Motor neuron (in vitro differentiated cells): Measurements from ENCODE around the gene SLIT1. TPM values are rescaled to one million over a fixed set of nuclear protein-coding genes. Genes with fewer than 3 reads are reported as not detected.

Experiments
- ATAC-seq, 8 experiments: fragments of 200-7000 bp; cut with Tn5 transposase; replicated peaks in 6 of 8; 2 replicates each; pipeline ENCODE4 v1.8.0; 2021; ENCODE audit warnings: mild to moderate bottlenecking in 8 of 8, moderate library complexity in 8 of 8
- H3K27ac ChIP-seq, 2 donors: fragments of 250-450 bp; sonication (Bioruptor Pico); 2 replicates each; pipeline ENCODE4 v1.9.0; 2021; ENCODE audit warnings: antibody characterized with exemption in 2 of 2, mild to moderate bottlenecking in 2 of 2, moderate library complexity in 1 of 2
- H3K4me1 ChIP-seq, 2 donors: fragments of 250-450 bp; sonication (Bioruptor Pico); replicated peaks in 1 of 2; 2 replicates each; pipeline ENCODE4 v1.6.1; 2021; ENCODE audit warnings: antibody characterized with exemption in 2 of 2, mild to moderate bottlenecking in 2 of 2, moderate library complexity in 1 of 2
- H3K4me3 ChIP-seq, 5 donors: fragments of 250-450 bp; sonication (Bioruptor Pico); 2 replicates each; pipeline ENCODE4 v1.9.0; 2021; ENCODE audit warnings: antibody characterized with exemption in 5 of 5, mild to moderate bottlenecking in 5 of 5, moderate library complexity in 4 of 5
- WGBS, 10 experiments: fragments of 450-650 bp; shearing (Covaris generic); methylation state at CpG; one replicate each; pipeline ENCODE4 v1.0.0; 2022; 5-methylcytosine and 5-hydroxymethylcytosine counted together
- in situ Hi-C, 9 experiments: fragments of 400-800 bp; cut with MboI; loops; one replicate each; pipeline ENCODE4 v1.15.0; 2021; ENCODE audit warnings: low sequenced_read_pairs in 9 of 9, low pct_unique_long_range_greater_than_20kb in 2 of 9; ENCODE audit not compliant: unreplicated experiment in 9 of 9
- total RNA-seq, 8 experiments: library from RNA; unstranded; fragments of 300-600 nt; gene quantifications; 2 replicates each; pipeline versions ENCODE4 v1.2.3 to v1.2.4, GENCODE V29; 2022

SLIT1 gene
- total RNA-seq, 8 experiments from 2014 or later = 0.20 to 137 (median 54.2) TPM

DNA sequence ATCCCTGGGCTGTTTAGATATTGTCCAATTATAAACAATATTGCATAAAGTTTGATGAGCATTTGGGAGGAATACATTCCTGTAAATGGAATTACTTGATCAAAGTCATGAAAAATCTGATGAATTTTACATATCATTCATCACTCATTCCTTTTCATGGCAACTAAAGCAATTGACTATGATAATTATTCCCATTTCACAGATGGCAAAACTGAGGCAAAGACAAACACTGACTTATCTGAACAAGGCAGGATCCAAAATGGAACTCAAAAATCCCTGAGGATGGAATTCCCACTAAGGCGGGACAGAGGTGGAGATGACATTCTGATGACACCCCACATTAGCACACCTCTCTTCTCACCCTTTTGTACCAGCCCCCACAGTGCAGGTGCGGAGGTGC is 17.1 kb downstream of the SLIT1 start:
- Histone ChIP-seq H3K4me3 (no peak overlapping the region), H3K27ac (no peak overlapping the region), H3K4me1 (peaks cover 14 to 39% of the 10 kb centered on the region in 2 donors)
- in situ Hi-C loops = no loop called here
- ATAC-seq = no peak
- 33 to 100% (median 97%) methylated on average over 1 to 2 of the region's 2 CpGs; no CpG with 5 or more reads in 5 of the 10 experiments for WGBS, 10 experiments

DNA sequence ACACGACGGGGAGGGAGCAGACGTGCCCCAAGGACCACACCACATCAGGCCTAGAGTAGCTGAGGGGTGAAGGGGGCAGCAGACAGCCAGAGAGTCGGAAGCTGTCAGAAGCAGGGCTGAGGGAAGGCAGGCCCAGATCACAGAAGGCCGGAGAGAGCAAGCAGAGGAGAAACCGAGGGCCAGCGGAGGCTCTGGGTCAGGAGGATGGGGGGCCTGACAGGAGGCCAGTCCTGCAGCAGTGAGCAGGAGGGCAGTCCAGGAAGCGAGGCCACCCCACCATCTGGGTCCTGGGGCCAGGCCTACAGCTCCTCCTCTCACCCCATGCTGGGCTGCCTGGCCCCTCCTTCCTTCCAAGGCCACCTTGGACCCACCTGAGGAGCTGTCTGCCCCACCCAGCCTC is 20.3 kb downstream of the SLIT1 start:
- in situ Hi-C loops = no loop called here
- no peak for ATAC-seq
- WGBS, 10 experiments = 92 to 100% (median 97%) methylated on average over 1 to 5 of the region's 8 CpGs; no CpG with 5 or more reads in 7 of the 10 experiments
- Histone ChIP-seq H3K4me3 (no peak overlapping the region), H3K4me1 (peaks cover 21 to 40% of the 10 kb centered on the region in 2 donors), H3K27ac (no peak overlapping the region)

DNA sequence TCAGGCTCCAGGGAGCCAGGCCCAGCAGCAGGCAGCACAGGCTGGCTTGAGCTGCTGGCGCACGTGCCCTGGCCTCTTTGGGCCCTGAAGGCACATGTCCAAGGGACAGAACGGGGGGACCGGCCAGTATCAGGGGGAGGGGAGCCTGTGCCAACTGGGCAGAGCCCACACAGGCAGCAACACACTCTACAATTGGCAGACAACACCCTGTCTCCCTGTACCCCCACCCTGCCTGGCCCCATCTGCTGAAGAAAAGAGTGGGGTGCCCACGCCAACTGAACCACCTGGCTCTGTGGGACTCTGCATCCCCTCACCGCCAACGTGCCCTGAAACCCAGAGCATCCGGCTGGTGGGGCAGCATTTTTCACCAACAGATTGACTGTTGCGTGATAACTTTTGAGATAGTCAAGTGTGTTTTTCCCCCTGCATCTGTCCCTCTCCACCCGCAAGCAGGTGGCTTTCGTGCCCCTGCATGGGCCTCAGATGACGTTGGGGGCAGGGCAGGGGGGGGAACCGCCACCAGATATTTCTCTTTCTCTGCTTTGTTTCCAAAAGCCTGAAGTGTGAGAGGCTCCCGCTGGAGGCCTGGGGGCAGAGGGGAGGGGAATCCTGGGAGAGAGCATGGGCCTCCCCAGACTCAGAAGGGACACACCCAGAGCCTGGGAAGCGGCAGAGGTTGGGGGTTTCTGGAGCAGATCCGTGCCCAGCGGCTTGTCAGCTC is 21.8 kb downstream of the SLIT1 start:
- Histone ChIP-seq H3K27ac (peak overlapping the region in 1 of 2 donors; percentile 39), H3K4me3 (no peak overlapping the region), H3K4me1 (peaks cover 21 to 38% of the 10 kb centered on the region in 2 donors)
- peak in 6 of 8 experiments; percentile 62 to 91 (median 88) for ATAC-seq
- WGBS, 10 experiments = 73 to 100% (median 80%) methylated on average over 1 to 3 of the region's 17 CpGs; no CpG with 5 or more reads in 7 of the 10 experiments
- in situ Hi-C loops = no loop called here

DNA sequence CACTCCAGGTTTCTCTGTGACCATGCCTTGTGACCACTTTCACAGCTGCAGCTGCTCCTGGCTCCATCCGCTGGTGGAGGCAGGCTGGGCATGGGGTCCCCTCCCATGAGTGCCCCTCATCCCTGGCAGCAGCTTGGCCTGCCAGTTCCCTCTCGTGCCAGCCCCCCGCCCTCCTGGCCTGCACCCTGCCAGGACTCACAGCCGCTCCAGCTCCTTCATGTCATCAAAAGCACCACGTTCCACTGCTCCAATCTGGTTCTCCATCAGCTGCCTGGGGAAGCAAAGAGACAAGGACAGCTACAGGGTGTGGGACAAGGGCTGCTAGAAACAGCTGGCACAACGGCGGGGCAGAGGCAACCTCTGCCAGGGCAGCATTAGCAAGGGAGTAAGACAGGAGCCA is 22.6 kb downstream of the SLIT1 start:
- WGBS, 10 experiments = 30 to 100% (median 100%) methylated on average over 1 to 3 of the region's 7 CpGs; no CpG with 5 or more reads in 7 of the 10 experiments
- ATAC-seq = peak in 3 of 8 experiments; percentile 12 to 21 (median 13)
- H3K4me1 ChIP-seq = peaks cover 21 to 38% of the 10 kb centered on the region in 2 donors
- H3K4me3 ChIP-seq = no peak overlapping the region
- no peak overlapping the region for H3K27ac ChIP-seq
- in situ Hi-C loops = no loop called here

DNA sequence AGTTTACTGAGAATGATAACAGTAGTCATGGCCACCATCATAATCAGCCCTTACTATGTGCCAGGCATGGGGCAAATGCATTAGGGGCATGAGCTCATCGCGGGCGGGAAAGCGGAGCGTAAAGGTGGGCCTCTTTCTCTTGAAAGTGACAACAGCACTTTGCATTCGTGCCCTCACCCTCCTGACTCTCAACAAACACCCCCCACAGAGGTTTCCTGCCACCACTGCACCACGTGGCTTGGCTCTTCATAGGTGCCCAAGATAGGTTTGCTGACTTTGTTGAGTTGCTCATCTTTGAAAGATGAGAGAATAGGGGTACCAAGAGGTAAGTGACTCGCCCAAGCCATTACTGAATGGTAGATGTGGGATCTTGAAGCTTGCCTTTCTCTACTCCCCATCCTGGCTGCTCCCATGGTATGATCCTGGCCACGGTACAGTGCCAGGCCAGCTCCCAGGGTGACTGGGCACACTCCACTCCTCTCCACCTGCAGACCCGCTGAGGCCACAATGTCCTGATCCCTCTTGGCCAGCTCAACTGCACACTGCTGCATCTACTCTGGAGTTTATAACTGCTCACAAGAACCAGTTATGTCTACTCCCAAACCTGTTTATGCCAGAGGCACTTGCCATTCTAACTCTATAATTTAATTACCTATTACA is 26.0 kb downstream of the SLIT1 start:
- WGBS, 10 experiments = 20 to 100% (median 89%) methylated on average over 1 to 8 of the region's 10 CpGs; no CpG with 5 or more reads in 2 of the 10 experiments
- H3K4me1 ChIP-seq = peaks cover 24 to 26% of the 10 kb centered on the region in 2 donors
- no peak overlapping the region for H3K4me3 ChIP-seq
- H3K27ac ChIP-seq = no peak overlapping the region
- no peak for ATAC-seq
- in situ Hi-C loops = no loop called here

DNA sequence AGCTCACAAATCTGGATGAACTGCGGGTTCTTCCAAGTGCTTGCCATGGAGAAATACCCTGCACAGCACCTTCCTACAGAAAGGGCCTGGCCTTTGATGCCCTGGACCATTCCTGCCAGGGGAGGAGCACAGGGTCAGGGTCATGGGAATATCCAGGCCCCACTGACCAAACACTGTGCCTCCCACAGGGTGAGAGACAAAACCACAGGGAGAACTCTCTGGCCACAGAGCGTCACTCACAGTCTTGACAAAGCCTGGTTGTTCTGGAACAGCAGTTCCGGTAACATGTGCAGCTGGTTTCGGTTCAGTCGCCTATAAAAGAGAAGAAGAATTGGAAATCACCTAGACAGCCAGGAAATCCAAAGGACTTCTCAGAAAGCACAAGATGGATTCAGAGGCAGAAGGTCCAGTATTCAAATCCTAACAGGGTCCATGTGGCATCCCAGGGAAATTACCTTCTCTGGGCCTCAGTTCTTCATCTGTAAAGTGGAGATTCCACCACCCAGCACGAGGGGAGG is 28.1 kb downstream of the SLIT1 start:
- in situ Hi-C loops = no loop called here
- no peak for ATAC-seq

DNA sequence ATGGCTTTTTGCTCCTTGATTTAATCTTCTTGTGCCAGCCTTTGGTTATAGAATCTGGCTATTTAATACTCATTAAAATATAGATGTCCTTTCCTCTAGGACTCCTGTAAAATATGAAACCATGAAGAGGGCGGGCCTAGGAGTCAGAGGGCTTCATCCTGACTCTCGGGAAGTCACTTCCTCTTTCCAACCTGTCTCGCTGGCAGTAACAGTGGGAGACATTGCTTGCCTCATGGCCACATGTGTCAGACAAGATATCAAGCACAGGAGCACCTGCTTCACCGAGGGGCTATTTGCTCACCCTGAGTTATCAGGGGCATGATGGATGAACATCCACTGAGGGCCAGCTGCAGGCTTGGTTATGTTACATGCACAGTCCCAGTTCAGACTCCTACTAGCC is 31.0 kb downstream of the SLIT1 start:
- 0 to 92% (median 83%) methylated on average over 1 to 4 of the region's 4 CpGs; no CpG with 5 or more reads in 4 of the 10 experiments for WGBS, 10 experiments

More for the DNA sequence above, 28.1 kb downstream of the SLIT1 start:
- H3K4me3 ChIP-seq = no peak overlapping the region
- peaks cover 5 to 17% of the 10 kb centered on the region in 2 donors for H3K4me1 ChIP-seq
- 17 to 100% (median 92%) methylated on average over 1 to 4 of the region's 6 CpGs; no CpG with 5 or more reads in 1 of the 10 experiments for WGBS, 10 experiments
- H3K27ac ChIP-seq = no peak overlapping the region

DNA sequence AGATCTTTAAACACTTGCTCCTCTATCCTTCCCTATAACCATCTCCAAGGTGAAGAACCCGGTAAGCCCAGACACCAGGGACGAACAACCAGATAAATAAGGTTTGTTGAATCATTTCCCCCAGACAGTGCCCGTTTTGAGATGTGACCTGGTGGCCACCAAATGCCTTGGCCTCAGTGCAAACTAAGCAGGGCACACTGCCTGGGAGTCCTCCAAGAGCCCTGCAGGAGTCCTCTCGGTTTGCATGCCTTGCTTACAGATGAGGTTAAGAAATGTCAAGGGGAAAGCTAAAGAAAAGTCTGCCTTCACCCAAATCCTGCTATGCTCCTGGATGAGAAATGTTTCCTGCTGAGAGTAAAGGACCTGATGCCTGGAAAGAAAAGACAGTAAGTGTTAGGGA is 31.6 kb downstream of the SLIT1 start:
- Histone ChIP-seq H3K27ac (no peak overlapping the region), H3K4me3 (no peak overlapping the region), H3K4me1 (peaks cover 37 to 51% of the 10 kb centered on the region in 2 donors)
- ATAC-seq = no peak
- 56 to 100% (median 90%) methylated on average over 1 to 4 of the region's 4 CpGs; no CpG with 5 or more reads in 2 of the 10 experiments for WGBS, 10 experiments
- in situ Hi-C loops = no loop called here

More for the DNA sequence above, 31.0 kb downstream of the SLIT1 start:
- H3K4me1 ChIP-seq = peaks cover 31 to 45% of the 10 kb centered on the region in 2 donors
- peak in 3 of 8 experiments; percentile 21 to 42 (median 33) for ATAC-seq
- H3K27ac ChIP-seq = peak overlapping the region in 1 of 2 donors; percentile 21
- in situ Hi-C loops = no loop called here
- H3K4me3 ChIP-seq = no peak overlapping the region

DNA sequence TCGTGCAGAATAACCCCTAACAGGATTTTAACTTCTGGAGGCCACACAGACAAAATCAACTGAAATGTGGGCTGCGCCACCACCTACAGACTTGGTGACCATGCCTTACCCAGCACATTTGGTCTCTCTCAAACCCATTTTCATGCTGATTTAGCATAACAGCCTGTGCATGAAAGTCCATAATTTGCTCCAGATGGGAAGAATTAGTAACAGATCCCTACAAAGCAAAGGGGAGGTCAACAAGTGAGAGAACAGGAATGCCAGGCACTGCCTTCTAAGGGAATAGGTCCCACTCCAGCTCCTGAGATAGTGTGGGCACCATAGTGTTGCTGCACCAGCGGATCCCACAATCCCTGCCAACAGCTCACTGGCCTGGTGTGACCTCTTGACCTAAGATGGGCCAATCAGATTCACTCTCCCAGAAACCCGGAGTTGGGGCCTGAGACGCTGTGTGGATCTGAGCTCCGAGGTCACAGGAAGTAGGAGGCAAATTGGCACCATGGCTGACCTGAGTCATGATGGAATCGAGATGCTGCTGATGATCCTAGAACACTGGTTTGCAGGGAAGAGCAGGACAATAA is 32.4 kb downstream of the SLIT1 start:
- in situ Hi-C loops = no loop called here
- Histone ChIP-seq H3K4me1 (peaks cover 41 to 57% of the 10 kb centered on the region in 2 donors), H3K4me3 (no peak overlapping the region), H3K27ac (no peak overlapping the region)
- ATAC-seq = peak in 3 of 8 experiments; percentile 81 to 95 (median 93)
- WGBS, 10 experiments = 0 to 100% (median 80%) methylated on average over 1 to 6 of the region's 7 CpGs; no CpG with 5 or more reads in 1 of the 10 experiments

DNA sequence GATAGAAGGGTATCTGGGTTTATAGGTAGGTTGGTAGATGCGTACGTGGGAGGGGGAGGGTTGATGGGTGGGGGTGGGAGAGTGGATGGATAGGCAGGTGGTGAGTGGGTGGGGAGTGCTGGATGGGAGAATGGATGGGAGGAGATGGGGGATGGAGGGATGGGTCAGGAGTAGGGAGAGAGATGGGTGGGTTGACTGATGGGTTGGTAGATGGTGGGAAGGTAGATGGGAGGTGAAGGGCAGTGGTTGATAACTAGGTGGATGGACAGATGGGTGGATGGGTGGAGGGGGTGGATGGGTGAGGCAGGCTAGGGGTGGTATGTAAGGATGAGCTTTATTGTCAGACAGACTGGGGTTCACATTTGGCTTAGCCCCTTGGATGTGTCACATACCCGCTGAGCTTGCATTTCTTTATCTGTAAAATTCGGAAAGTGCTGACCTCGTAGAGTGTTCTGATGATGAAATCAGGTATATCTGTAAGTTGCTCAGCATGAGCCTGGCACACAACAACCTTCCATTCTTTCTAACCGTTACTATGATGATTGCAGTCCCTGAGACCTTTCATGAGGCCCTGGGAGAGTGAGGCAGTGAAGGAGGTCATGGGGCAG is 34.3 kb downstream of the SLIT1 start:
- no peak overlapping the region for H3K4me3 ChIP-seq
- H3K4me1 ChIP-seq = peaks cover 45 to 57% of the 10 kb centered on the region in 2 donors
- WGBS, 10 experiments = 77 to 90% (median 80%) methylated on average over 1 to 3 of the region's 6 CpGs; no CpG with 5 or more reads in 7 of the 10 experiments
- peak overlapping the region; percentile 69 to 83 for H3K27ac ChIP-seq
- in situ Hi-C loops = no loop called here
- ATAC-seq = no peak

DNA sequence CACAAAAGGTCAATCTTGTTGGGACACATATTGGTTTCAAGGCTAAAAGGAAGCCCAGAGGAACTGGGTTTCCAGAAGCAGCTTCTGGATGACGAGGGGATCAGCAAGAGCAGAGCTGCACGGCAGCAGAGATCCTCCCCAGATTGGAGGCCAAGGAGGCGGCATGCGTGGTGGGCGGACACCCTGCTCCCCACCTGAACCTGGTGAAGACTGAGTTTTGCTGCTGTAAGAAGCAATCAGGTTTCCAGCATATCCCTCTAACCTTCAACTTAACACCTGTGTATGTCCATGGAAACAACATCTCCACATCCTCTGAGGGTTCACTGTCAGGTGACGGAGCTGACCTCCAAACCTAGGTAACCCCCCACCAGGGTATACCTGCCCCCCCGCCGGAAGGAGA is 35.1 kb downstream of the SLIT1 start:
- ATAC-seq = no peak
- H3K4me3 ChIP-seq = no peak overlapping the region
- peak overlapping the region; percentile 69 to 83 for H3K27ac ChIP-seq
- H3K4me1 ChIP-seq = peaks cover 48 to 57% of the 10 kb centered on the region in 2 donors
- in situ Hi-C loops = no loop called here
- WGBS, 10 experiments = 0 to 40% (median 20%) methylated on average over 1 to 3 of the region's 8 CpGs; no CpG with 5 or more reads in 7 of the 10 experiments

DNA sequence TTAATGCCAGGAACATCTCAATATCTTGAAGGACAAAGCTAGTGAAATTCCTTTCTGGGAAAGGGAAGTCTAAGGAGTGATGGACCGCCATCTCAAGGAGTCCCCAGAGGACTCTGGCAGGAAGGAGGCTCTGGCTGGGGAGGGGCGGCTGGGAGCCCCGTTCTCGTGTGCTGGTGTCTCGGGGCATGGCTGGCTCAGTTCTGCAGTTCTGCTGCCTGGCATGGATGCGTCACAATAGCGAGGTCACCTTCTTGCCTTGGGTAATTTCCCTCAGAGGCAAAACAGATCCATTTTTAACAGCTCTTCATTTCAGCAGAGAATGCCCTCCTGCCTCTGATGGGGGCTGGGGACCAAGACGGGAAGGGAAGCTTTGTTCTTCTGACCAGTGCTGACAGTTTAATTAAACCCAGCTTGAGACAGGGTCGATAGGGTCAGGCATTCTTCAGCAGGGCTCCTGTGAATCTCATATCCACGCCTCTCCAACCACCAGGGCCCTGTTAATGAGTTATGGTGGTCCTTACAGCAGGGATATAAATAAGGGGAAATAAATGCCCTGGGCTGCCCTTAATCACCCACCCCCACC is 35.7 kb downstream of the SLIT1 start:
- H3K27ac ChIP-seq = peak overlapping the region; percentile 55 to 83
- ATAC-seq = peak in 5 of 8 experiments; percentile 77 to 92 (median 88)

More for the DNA sequence above, 35.7 kb downstream of the SLIT1 start:
- 0 to 100% (median 30%) methylated on average over 1 to 5 of the region's 10 CpGs; no CpG with 5 or more reads in 3 of the 10 experiments for WGBS, 10 experiments
- Histone ChIP-seq H3K4me1 (peaks cover 46 to 55% of the 10 kb centered on the region in 2 donors), H3K4me3 (no peak overlapping the region)
- in situ Hi-C loops = no loop called here
